ENCODE data around the gene PRLR.

The PRLR gene

DNA sequence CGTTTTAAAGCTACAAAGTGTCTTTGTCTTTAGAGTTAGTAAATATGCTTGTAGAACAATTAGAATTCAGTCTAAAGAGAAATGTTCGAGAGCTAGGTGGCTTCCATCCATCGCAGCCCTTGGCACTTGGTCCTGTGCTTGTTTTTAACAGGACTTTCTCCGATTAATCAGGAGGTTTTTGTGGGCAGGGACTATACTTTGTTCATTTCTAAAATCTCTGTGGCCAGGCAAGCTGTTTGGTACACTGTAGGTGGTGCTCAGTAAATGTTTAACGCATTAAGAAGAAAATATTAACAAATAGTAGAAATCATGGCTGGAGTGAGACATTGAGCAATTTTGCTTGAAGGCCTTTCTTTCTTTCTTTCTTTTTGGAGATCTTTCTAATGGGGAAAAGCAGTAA lies 203.3 kb downstream of the PRLR start:
- no peak for DNase-seq

DNA sequence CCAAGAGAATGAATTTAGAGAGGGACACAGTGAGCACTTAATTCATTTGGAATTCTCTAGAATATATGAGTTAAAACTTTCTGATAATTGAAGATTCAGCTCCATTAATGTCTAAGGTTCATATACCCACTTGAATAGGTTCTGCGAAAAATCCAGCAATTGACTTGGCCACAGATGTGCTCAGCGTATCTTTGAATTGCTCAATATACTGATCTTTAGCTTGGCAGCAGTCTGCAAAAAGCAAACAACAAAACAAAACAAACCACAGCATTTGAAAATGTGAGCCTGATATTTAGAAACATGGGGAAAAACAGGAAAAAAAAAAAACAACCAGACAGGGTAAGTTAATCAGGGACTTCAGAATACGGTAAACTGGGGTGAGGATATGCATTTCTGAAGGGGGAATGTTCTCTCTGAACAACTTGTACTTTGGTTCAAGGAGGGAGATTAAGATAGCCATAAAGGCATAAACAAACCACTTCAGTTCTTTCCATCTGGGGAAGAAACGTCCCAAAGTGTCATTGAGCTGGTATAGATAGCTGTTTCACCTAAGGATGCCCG lies 203.9 kb downstream of the PRLR start:
- DNase-seq, result no peak

DNA sequence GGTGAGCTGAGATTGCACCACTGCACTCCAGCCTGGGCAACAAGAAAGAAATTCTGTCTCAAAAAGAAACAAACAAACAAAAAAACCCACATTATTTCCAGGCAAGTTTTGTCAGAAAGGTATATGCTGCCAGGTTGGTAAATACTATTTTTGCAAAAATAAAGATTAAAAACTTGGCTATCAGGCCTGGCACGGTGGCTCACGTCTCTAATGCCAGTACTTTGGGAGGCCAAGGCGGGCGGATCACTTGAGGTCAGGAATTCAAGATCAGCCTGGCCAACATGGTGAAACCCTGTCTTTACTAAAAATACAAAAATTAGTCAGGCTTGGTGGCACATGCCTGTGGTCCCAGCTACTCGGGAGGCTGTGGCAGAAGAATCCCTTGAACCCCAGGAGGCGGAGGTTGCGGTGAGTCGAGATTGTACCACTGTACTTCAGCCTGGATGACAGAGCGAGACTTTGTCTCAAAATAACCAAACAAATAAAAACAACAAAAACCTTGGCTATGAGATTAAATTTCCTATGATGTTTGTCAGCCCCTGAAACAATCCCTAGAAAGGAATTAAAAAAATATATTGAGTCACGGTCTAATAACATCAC lies 205.3 kb downstream of the PRLR start:
- DNase-seq, result no peak

DNA sequence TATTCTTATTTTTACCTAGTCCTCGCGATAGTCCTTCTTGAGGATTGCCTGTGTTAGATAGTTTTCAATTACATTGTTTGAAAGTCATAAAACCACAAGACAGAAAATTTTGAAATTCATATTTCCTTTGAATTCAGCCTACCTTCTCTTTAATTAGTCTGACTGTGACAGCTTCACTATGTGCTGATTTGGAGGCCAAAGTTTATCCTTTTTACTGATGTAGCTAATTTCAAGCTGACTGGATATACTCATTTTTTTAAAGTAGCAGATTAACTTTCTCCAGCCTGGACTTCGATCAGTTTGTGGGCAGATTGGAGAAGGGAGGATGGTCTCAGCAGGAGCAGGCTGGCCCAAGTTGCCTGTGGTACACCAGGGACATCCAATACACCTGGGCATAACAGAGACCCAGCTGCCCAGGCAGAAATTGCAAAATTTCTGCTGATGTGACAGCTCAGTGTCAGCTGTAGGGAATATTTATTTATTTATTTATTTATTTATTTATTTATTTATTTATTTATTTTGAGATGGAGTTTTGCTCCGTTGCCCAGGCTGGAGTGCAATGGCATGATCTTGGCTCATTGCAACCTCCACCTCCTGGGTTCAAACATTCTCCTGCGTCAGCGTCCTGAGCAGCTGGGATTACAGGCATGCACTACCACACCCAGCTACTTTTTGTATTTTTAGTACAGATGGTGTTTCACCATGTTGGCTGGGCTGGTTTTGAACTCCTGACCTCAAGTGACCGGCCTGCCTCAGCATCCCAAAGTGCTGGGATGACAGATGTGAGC lies 206.7 kb downstream of the PRLR start:
- no peak for DNase-seq

DNA sequence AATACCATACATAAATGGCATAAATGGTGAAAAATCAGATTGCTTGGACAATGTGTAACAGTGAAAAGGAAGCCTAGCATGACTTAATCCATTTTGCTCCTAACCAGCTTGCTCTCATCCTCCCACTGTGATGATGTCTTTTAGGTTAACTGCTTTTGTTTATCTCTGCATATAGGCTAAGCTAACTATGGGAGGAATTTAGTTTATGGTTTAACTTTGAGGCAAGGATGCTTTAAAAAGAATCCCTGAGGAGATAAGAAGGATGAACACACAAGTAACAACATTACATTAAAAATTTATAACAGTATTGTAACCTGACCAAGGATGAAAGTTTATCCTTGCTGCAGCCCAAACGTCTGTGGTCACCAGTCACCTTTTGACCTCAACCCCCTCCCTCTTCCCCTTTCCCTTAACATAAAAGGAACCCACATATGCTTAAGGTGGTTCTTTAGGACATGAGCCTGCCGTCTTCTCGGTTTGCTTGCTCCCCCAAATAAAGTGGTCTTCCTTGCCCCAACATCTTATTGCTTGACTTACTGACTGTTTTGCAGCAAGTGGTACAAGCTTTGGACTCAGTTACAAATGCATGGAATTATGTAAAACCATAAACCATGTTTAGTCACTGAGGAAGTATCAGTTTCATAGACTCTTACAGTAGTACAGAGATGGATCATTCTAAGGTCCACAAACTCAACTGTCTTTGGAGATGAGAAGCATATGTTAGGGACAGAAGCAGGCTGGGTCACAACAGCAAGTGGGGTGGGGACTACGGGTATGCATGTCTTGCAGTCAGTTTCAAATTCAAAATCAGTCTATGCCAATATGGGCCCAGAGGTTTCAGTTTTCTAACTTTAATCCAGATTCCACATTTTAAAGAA lies 213.9 kb downstream of the PRLR start:
- no peak for DNase-seq

DNA sequence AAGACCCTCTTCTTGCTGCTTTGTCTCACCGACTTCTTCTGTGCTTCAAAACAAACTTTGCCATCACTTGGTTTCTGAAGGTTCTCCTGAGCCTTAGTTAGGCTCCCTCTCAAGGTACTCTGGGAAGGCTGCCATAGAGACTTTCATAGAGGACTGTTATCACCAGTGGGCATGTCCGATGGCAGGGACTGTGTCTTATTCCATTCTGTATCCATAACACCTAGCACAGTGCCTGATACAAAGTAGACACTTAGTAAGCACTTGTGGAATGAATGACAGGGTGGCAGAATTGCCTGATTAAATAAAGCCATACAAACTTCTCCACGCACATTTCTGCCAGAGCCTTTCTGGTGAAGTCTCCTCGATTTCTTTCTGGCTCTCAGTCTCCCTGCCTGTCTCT lies 215.2 kb downstream of the PRLR start:
- no peak for DNase-seq

DNA sequence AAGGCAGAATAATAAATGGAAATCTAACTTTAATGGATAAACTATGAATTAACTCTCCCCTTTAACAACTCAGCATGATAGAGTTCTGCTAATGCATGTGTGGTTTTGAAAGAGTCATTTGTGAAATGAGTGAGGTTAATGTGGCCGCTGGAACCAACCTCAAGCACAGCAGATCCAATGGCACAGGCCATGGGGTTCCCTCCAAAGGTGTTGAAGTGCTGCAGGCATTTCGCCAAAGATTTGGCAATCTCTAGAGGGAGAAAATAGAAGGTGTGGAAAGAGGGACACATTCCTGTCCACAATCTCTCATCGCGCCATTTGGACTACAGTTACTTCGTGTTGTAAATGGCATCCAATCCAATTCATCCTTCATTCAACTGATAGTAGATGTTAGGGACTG lies 217.5 kb downstream of the PRLR start:
- no peak for DNase-seq

DNA sequence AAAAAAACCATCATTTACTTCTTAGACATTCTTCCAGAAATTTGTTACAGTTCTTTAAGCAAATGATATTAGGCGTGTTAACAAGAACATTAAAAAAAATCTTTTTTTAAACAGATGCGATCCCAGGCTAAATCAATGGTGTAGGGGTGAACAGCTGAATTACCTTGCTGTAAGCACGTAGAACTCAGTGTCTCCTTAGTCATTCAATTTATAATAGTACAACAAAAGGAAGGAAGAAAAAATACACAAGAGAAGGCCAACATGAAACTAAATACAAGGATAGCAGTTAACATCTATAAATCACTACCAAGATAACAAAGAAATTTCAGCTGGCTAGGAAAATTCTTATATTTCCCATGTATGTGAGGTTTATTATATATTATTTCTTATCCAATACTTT lies 217.9 kb downstream of the PRLR start:
- DNase-seq, result no peak

DNA sequence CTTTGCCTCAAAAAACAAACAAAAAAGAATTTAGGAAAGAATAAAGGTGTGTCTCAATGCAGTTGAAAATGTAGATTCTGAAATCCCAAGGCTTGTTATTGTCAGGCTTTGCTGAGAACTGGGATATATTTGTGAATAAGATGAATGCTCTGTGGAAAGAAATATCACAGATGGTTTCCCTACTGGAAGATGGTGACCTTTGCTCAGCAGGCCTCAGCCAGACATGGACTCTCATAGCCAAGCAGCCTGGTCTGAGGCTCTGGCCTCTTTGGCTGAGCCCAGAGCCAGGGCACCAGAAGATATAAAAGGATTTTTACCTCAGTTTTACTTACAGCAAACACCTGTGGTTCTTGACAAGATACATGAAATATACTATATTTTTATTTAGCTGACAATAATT lies 219.6 kb downstream of the PRLR start:
- no peak for DNase-seq

DNA sequence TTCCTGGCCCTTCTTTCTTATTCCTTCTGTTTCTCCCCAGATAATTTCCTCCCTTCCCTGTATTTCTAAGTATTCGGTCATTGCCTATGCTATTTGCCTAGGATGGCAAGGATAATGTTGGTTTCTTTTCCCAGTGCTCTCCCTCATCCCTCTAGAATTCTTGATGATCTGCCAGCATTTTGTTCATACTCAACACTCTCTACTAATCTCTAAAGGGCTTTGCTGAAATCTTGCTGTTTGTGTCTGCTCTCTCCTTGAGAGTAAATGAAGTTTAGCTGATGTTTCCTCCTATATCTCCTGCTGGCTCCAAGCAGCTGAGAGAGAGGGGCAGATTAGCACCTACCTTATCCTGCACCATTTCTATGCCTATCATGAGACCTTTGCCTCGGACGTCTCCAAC lies 220.6 kb downstream of the PRLR start:
- no peak for DNase-seq

DNA sequence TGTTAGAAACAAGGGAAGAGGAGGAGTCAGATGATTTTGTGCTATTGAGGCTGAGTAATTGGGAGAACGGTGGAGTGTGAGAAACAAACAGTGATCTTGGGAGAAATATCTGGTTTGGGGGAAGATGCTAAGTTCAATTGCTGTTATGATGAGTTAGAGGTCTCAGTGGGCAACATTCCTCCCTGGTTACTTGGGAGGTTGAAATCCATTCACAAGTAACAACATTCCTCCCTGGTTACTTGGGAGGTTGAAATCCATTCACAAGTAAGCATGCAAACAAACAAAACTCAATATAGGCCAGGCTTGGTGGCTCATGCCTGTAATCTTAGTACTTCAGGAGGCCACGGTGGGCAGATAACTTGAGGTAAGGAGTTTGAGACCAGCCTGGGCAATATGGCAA lies 221.3 kb downstream of the PRLR start:
- no peak for DNase-seq

DNA sequence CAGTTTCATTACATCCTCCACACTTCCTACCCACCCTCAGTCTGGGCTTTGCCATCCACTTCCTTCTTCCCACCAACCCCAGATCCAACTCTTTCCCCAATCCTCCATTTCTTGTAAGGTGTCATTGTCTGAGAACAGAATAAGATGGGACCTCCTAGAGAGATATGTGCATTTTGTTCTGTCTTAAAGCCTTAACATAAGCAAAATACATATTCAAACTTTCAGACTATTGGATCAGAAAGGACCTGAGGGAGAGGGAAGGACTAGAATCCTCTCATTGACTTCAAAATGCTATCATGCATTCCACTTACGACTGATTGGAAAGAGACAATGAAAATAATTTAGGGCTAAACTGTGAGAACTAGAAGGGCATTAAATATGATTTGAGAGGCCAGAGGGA lies 225.5 kb downstream of the PRLR start:
- DNase-seq, result no peak

DNA sequence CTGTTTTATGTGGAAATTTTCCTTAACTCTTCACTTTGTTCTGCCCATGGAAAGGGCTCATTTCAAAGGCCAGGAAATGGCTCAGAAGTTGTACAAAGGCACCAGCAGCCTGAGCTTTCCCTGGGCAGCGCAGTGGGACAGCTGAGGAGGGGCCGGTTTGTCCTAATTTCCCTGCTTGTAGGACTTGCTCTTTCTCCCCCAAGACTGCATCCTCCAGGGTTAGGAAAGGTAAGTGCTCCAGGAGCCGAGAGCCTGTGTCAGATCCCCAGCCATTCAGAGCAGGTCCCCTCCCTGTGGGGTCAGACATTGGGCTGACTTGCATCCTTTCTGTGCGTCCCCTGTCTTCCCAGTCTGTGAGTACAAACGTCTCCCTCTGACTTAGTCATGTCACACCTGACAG lies 226.1 kb downstream of the PRLR start:
- no peak for DNase-seq

DNA sequence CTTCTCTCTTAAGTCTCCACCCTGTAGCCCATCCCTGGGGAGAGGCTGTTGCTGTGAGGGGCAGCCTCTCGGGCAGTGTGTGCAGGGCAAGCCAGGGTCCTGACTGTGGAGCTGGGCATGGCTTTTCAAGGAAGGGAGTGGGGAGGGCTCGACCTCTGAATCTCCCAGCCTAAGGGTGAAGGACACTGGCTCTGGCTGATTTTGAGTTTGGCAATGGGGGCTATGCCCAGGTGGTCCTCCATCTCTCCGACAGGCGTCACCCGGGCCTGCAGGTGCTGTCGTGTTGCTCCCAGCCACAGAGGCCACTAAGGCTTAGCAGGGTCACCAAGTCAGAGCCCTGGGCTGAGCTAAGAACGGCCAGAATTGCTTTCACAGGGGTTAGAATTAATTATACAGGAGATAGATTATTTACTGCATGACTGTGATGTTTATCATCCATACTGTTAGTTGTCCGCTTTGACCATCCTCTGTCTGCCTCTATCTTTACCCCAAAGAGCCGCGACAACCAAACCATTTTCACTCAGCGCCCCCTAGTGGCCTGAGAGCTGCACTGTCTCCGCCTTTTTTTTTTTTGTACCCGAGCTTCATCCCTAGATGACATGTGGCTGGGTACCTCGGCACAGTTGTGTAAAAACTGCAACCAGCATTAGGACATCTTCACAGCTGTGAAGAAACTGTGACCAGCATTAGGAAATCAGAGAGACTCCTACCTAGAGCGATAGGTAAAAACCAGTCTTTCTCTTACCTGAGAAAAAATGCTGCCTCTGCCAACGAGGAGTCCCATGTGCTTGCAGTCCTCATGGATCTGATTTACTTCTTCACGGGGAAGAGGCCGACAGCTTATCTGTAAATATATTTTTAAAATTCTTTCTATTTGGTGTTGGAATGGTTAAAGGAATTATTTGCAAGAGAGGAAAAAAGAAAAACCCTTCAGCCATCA lies 227.0 kb downstream of the PRLR start:
- peak; percentile 71 for DNase-seq

DNA sequence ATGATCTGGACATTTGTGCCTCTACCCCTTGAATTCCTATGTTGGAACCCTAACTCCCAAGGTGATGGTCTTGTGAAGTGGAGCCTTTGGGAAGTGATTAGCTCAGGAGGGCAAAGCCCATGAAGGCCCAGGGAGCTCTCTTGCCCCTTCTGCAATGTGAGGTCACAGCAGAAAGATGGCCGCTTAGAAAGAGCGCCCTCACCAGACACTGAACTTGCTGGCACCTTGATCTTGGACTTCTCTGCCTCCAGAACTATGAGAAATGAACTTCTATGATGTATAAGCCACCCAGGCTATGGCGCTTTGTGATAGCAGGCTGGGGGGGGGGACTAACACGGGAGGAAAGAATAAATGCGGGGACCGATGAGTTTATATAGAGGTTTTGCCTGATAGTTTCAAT lies 227.8 kb downstream of the PRLR start:
- no peak for DNase-seq

DNA sequence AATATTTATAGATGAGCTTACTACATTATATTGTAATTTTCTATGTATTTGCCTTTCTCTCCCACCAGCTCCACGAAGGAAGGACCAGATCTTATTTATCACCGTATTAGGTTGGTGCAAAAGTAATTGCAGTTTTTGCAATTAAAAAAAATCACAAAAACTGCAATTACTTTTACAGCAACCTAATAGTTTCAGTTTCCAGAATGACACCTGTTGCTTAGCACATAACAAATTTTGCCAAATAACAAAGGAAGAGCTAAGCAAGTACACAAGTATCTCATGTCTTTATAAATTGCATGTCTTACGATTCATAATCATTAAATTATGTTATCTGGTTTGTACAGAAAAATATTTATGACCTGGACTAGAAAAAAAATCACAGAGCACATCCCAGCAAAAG lies 228.4 kb downstream of the PRLR start:
- no peak for DNase-seq

Measured in EL (cell line).